ENCODE measurements around the gene TARS2. TPM values are rescaled to one million over a fixed set of nuclear protein-coding genes. Genes with fewer than 3 reads are reported as not detected.

The TARS2 gene
- total and polyA plus RNA-seq, 2 of the 13 experiments (the other 11 are each of a cell fraction or from before 2014, with no cell fraction given) = 21.3 to 22.8 TPM

DNA sequence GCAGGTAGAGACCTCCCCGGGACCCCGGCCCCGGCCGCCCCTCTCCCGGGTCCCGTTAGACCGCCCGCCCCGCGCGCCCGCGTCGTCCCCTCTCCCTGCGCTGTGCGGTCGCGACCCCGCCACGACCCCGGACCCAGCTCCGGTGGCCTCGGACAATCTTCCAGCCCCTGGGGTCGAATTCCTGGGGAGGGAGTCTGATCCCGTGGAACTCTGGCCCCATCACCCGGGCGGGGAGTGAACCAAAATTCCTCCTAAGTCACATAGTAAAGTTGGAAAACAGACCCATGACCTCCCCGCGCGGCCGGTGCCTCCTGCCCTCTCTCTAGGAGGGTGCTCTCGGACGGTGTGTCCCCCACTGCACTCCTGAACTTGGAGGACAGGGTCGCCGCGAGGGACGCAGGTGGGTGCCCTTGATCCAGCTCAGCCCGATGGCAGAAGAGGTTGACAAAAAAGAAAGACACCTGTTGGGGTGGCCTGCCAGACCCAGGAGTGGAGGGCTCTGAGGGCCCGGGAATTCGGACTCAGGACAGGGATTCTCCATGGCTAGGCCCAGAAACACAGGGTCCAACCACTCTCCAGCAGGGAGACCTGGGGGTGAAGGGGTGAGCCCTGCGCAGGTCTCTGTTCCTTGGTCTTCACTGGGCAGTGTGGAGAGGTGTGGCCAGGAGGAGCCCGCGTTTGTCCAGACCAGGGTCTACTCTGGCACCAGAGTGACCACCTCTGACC lies 62.4 kb downstream of the TARS2 start:
- Histone ChIP-seq H3K27ac (ENCODE audit: extremely low read length, insufficient read depth, low read length) (peak overlapping the region; percentile 46), H3K4me3 (replicated peaks in 1 of 3; ENCODE audit: insufficient read depth in 1 of 3, low read depth in 2 of 3, low read length in 3 of 3) (peak overlapping the region; percentile 60 to 83 (median 63)), H3K4me1 (ENCODE audit: insufficient read depth, low read length) (peaks cover 59% of the 10 kb centered on the region), H3K79me2 (ENCODE audit: insufficient read depth, low read length) (no peaks in the 10 kb centered on the region), H3K4me2 (ENCODE audit: low read depth, low read length) (peak overlapping the region; percentile 100), H3K27me3 (ENCODE audit: control insufficient read depth in 1 of 2, insufficient read depth in 2 of 2, low read length in 2 of 2) (no peaks in the 10 kb centered on the region; a peak in 1 of 5 replicates), H4K20me1 (ENCODE audit: insufficient read depth, low read length) (no peaks in the 10 kb centered on the region), H3K9ac (ENCODE audit: insufficient read depth, low read depth, low read length) (peak overlapping the region; percentile 66), H2AFZ (ENCODE audit: low read length) (no peak overlapping the region), H3K9me3 (ENCODE audit: low read length) (no peaks in the 10 kb centered on the region), H3K36me3 (replicated peaks in 1 of 2; ENCODE audit: control insufficient read depth in 1 of 2, insufficient read depth in 2 of 2, low read length in 2 of 2) (no peaks in the 10 kb centered on the region)
- ATAC-seq (peak; percentile 22), FAIRE-seq (no peak), DNase-seq (ENCODE audit: low spot score) (no peak)
- TSS peak; percentile 64 for BruUV-seq (replicated peaks)
- in situ Hi-C loops (cut with HindIII; ENCODE audit: extremely low pct_ligation_motif_present, low pct_unique_long_range_greater_than_20kb) = loop anchor here (5.0 kb wide), 1 partner anchor 82 kb away; no protein-coding TSS in a partner anchor
- intact Hi-C loops (cut with micrococcal nuclease; ENCODE audit: unreplicated experiment) = loop anchor here (10.0 kb wide), 1 partner anchor 295 kb away; the partner anchor contains the start of gene CA14
- ChIA-PET POLR2A (interaction anchor here (1.2 to 6.9 kb wide), 9 partner anchors 12 to 147 kb away, joined by 3 to 88 read pairs (median 6); partner anchors contain the start of genes ENSA, FALEC, GOLPH3L and MCL1), CTCF (ENCODE audit: low intra/inter-chr PET ratio, low total read pairs) (no interaction called here)
- 0% methylated on average over 10 of the region's 43 CpGs for WGBS (ENCODE audit: low lambda C conversion rate)
- TF ChIP-seq ATF7 (IDR thresholded peaks at IDR 0.05) = no peak
- TF ChIP-seq ATF7 (CRISPR knock-in tag; IDR thresholded peaks at IDR 0.05) = 0 out of 2 replicates have a peak, but pooled peaks have one; percentile 20
- TF ChIP-seq ZNF337 (CRISPR knock-in tag; IDR thresholded peaks at IDR 0.05; ENCODE audit: borderline replicate concordance, low read depth) = no peak
- no peak for TF ChIP-seq ZBTB21 (CRISPR knock-in tag; IDR thresholded peaks at IDR 0.05)
- peak; percentile 20; the same call in 1 of the 2 replicates for TF ChIP-seq ZFY (CRISPR knock-in tag; IDR thresholded peaks at IDR 0.05)
- no peak for TF ChIP-seq MEF2D (CRISPR knock-in tag; IDR thresholded peaks at IDR 0.05)
- no peak for TF ChIP-seq ZNF446 (CRISPR knock-in tag; IDR thresholded peaks at IDR 0.05)
- TF ChIP-seq ZNF558 (CRISPR knock-in tag; IDR thresholded peaks at IDR 0.05; ENCODE audit: borderline replicate concordance) = no peak
- no peak for TF ChIP-seq ZNF567 (CRISPR knock-in tag; IDR thresholded peaks at IDR 0.05; ENCODE audit: borderline replicate concordance)
- TF ChIP-seq SIN3A (IDR thresholded peaks at IDR 0.05; ENCODE audit: borderline replicate concordance, low read depth, low read length) = 0 out of 2 replicates have a peak, but pooled peaks have one; percentile 5
- TF ChIP-seq, protein P1, sequence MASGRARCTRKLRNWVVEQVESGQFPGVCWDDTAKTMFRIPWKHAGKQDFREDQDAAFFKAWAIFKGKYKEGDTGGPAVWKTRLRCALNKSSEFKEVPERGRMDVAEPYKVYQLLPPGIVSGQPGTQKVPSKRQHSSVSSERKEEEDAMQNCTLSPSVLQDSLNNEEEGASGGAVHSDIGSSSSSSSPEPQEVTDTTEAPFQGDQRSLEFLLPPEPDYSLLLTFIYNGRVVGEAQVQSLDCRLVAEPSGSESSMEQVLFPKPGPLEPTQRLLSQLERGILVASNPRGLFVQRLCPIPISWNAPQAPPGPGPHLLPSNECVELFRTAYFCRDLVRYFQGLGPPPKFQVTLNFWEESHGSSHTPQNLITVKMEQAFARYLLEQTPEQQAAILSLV (CRISPR knock-in tag; IDR thresholded peaks at IDR 0.05; ENCODE audit: borderline replicate concordance) = no peak
- TF ChIP-seq, protein P2, sequence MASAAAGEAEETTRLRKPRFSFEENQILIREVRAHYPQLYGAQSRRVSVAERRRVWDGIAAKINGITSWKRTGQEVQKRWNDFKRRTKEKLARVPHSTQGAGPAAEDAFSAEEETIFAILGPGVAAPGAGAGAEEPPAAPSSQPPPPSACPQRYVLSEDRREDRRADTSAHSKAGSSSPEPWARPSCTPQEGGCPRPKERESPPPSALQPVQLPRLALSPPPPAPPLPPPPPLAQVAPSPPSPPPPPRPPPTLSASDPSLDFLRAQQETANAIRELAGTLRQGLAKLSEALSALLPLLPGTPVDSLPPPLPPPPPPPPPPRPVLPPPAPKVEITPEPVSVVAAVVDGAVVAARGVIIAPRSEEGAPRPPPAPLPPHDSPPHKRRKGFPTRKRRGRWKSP (CRISPR knock-in tag; IDR thresholded peaks at IDR 0.05) = 0 out of 2 replicates have a peak, but pooled peaks have one; percentile 7
- no peak for TF ChIP-seq PHB2 (IDR thresholded peaks at IDR 0.05; ENCODE audit: partially characterized antibody)
- peak; percentile 19 for TF ChIP-seq AGO1 (IDR thresholded peaks at IDR 0.05; ENCODE audit: low read depth, low read length, poor library complexity, severe bottlenecking)
- peak; percentile 51; the same call in 1 of the 2 replicates for TF ChIP-seq ZFX (CRISPR knock-in tag; IDR thresholded peaks at IDR 0.05; ENCODE audit: low read depth)
- 0 out of 2 replicates have a peak, but pooled peaks have one; percentile 40 for TF ChIP-seq ZNF264 (CRISPR knock-in tag; IDR thresholded peaks at IDR 0.05)
- TF ChIP-seq SRSF1 (optimal IDR thresholded peaks at IDR 0.05; ENCODE audit: low read depth, low read length) = peak; percentile 17
- no peak for TF ChIP-seq GATAD1 (CRISPR knock-in tag; IDR thresholded peaks at IDR 0.05)
- TF ChIP-seq, protein P3, sequence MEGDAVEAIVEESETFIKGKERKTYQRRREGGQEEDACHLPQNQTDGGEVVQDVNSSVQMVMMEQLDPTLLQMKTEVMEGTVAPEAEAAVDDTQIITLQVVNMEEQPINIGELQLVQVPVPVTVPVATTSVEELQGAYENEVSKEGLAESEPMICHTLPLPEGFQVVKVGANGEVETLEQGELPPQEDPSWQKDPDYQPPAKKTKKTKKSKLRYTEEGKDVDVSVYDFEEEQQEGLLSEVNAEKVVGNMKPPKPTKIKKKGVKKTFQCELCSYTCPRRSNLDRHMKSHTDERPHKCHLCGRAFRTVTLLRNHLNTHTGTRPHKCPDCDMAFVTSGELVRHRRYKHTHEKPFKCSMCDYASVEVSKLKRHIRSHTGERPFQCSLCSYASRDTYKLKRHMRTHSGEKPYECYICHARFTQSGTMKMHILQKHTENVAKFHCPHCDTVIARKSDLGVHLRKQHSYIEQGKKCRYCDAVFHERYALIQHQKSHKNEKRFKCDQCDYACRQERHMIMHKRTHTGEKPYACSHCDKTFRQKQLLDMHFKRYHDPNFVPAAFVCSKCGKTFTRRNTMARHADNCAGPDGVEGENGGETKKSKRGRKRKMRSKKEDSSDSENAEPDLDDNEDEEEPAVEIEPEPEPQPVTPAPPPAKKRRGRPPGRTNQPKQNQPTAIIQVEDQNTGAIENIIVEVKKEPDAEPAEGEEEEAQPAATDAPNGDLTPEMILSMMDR (CRISPR knock-in tag; IDR thresholded peaks at IDR 0.05) = peak; percentile 49
- peak; percentile 15; the same call in 1 of the 2 replicates for TF ChIP-seq PHF8 (CRISPR knock-in tag; IDR thresholded peaks at IDR 0.05)
